Measurements from ENCODE around the gene SYCP2. TPM values are rescaled to one million over a fixed set of nuclear protein-coding genes. Genes with fewer than 3 reads are reported as not detected.

Gene SYCP2
- total RNA-seq, 1 donor from 2014 or later: 1.2 TPM

DNA sequence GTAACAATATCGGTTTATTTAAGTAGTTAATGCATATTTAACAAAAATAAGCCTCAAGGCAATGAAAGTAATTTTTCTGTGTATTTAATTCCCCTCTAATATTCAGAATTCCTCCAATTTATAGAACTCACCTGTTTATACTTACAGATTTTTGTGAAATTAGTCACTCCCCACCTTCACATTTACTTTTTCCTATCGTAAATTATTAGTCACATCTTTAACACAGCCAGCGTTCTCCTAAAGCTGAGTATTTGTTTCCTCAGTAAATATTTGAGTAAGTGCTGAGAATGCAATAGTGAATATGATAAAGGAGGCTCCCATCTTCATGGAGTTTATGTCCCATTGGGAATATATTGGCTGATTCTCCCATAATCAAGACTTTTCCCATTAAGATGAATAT, 88.0 kb downstream of the SYCP2 start:
- TF ChIP-seq CTCF (conservative IDR thresholded peaks at IDR 0.05; ENCODE audit: low read depth, low read length): no peak
- H3K4me3 ChIP-seq (ENCODE audit: low read depth, low read length): no peak overlapping the region
- no peak for DNase-seq (ENCODE audit: low read depth)

DNA sequence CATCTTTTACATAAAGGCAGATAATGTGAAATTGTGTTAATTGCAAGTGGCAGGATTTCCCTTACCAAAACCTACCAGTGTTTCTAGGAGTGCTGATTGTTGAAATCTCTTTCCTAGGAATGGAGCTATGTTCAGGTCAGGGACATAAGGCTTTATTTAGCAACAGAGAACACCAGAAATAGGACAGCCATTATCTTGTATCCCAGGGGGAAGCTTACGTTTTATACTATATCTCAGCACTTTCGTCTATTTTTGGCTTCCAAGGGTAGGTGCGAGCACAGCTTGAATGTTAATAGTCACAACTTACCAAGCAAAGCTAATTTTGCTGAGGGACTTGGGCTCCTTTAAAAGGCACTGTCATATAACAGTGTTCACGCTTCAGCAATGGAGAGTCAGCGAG, 94.0 kb downstream of the SYCP2 start:
- TF ChIP-seq CTCF (conservative IDR thresholded peaks at IDR 0.05; ENCODE audit: low read depth, low read length): no peak
- no peak overlapping the region for H3K4me3 ChIP-seq (ENCODE audit: low read depth, low read length)

DNA sequence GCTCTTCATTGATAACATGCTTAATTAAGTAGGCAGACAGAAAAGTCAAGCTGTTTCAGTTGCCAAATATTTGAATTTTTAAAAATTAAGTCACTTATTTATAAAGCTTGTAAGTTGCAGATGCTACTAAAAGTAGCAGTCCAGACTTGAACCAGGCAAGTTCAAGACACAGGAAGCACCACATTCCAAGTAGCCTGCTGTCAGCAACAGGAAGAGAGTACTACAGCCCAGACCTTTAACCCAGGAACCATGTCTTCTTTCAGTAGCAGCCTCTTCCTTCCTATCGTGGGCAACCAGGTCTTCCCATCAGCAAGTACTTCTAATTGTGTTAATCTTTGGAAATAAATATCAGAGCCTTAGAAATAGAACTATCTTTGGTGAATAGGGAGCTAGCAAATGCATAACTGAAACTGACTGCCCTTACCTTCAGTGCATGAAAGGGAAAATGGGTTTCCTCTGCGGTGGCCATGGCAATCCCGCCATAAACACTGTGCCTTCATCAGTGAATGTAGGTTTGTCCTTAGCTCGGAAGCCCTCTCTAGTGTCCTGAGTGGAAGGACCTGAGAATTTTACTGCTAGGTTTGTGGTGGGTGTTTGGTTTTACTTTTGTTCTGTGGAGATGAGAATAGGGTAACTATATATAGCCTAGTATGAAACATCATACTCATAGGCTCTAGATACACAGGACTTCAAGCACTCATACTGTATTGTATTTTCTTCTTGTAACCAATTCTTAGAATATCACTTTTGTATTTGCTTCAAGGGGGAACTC, 95.6 kb downstream of the SYCP2 start:
- H3K4me3 ChIP-seq (ENCODE audit: low read depth, low read length): no peak overlapping the region
- TF ChIP-seq CTCF (conservative IDR thresholded peaks at IDR 0.05; ENCODE audit: low read depth, low read length): no peak
- no peak for DNase-seq (ENCODE audit: low read depth)

More for the DNA sequence above, 94.0 kb downstream of the SYCP2 start:
- no peak for DNase-seq (ENCODE audit: low read depth)

DNA sequence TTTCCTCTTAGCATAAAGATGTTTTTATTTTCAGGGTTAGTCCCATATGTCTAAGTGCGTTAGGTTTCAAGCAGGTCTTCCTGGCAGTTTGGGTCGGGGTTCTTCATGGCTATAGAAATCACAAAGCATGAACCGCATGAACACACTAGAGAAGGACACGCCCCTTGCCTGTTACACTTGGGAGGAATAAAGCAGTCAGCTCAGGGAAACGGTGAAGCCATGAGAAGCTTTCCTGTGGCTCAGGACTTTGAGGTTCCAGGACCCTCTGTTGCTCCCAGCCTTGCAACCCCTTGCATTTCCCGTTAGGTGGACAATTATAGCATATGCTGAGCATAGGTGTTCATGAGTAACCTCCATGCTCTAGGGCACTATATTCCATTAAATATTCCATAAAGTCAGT, 96.7 kb downstream of the SYCP2 start:
- H3K4me3 ChIP-seq (ENCODE audit: low read depth, low read length): no peak overlapping the region
- no peak for TF ChIP-seq CTCF (conservative IDR thresholded peaks at IDR 0.05; ENCODE audit: low read depth, low read length)
- no peak for DNase-seq (ENCODE audit: low read depth)

DNA sequence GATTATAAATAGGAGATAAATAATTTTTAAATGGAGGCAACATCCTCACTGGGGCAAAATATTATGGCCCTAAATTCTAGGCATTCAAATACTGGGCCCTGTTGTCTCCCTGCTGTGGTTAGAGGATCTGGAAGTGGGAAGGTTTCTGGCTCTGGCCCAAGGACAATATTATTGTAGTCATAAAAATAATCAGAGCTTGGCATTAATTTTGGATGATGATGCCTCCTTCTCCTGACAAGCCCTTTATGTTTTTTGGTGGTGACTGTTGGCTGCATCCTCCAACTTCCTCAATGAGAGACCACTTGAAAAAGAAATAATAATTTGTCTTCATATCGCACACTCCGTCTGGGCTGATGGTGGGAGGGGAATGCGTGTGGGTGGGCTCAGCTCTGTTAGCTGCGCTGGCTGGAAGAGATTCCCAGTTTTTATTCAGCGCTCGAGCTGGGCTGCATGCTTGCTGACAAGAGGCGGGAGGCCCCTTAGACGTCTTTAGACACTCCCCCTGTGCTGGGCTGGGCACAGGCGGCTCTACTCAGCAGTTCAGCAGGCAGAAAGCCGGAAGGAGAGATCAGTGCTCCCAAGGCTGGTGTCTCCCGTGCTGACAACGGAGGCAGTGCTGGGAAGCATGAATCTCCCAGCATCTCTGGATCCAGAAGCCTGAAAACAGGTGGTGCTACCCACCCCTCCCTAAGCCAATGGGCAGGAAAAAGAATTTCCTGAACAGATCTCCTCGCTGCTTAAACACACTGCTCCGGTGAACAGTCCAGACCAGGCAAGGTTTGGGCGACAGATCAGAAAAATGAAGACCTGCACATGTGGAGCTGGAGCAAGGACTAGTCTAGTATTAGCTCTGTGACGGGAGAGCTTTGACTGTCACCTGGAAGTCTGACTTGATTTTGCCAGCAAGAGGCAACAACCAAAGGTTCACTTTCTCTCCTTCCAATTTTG, 97.7 kb downstream of the SYCP2 start:
- no peak overlapping the region for H3K4me3 ChIP-seq (ENCODE audit: low read depth, low read length)
- no peak for DNase-seq (ENCODE audit: low read depth)
- TF ChIP-seq CTCF (conservative IDR thresholded peaks at IDR 0.05; ENCODE audit: low read depth, low read length): no peak

DNA sequence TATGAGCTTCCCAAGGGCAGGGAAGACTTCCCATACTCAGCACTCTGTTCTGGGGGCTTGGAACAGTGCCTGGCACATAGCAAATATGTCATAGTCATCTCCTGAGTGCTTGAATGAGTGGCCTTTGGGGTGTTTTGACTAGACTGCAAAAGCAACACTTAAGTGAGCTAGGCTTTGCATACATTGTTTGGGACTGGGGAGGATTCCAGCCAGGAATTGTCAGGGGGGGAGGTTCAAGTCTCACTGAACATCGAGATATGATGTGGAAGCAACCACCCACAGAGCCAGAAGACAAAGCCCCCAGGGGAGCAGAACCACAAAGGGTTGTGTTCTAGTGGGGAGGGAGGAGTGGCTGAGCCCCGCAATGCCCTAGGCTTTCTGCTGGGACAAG, 98.4 kb downstream of the SYCP2 start:
- no peak for DNase-seq (ENCODE audit: low read depth)
- no peak for TF ChIP-seq CTCF (conservative IDR thresholded peaks at IDR 0.05; ENCODE audit: low read depth, low read length)
- H3K4me3 ChIP-seq (ENCODE audit: low read depth, low read length): no peak overlapping the region

All from epithelial cell of proximal tubule (primary cell).